ENCODE results near the gene DYSF.
A peak's percentile ranks its signal among the peaks of the same experiment; 100 is the strongest.

DYSF gene

GRCh38 chr2:71668326-71669057, 215.1 kb downstream of the DYSF start:
- no peak for TF ChIP-seq CTCF (IDR thresholded peaks at IDR 0.05; ENCODE audit: low read length, missing control alignments)
- no peak for DNase-seq (ENCODE audit: low read depth)
- H3K4me3 ChIP-seq (replicated peaks; ENCODE audit: low read depth, low read length) = no peak overlapping the region

- no peak for DNase-seq (ENCODE audit: low read depth)
- no peak overlapping the region for H3K4me3 ChIP-seq (replicated peaks; ENCODE audit: low read depth, low read length)
- no peak for TF ChIP-seq CTCF (IDR thresholded peaks at IDR 0.05; ENCODE audit: low read length, missing control alignments)
Measured at GRCh38 chr2:71669058-71669456, 215.7 kb downstream of the DYSF start.

- TF ChIP-seq CTCF (IDR thresholded peaks at IDR 0.05; ENCODE audit: low read length, missing control alignments) = no peak
- no peak overlapping the region for H3K4me3 ChIP-seq (replicated peaks; ENCODE audit: low read depth, low read length)
- DNase-seq (ENCODE audit: low read depth) = no peak
Measured at GRCh38 chr2:71669628-71670429, 216.5 kb downstream of the DYSF start.

GRCh38 chr2:71670430-71670795, 217.1 kb downstream of the DYSF start:
- no peak overlapping the region for H3K4me3 ChIP-seq (replicated peaks; ENCODE audit: low read depth, low read length)
- DNase-seq (ENCODE audit: low read depth) = no peak
- TF ChIP-seq CTCF (IDR thresholded peaks at IDR 0.05; ENCODE audit: low read length, missing control alignments) = no peak

- DNase-seq (ENCODE audit: low read depth) = no peak
- TF ChIP-seq CTCF (IDR thresholded peaks at IDR 0.05; ENCODE audit: low read length, missing control alignments) = no peak
- H3K4me3 ChIP-seq (replicated peaks; ENCODE audit: low read depth, low read length) = no peak overlapping the region
Measured at GRCh38 chr2:71671203-71671854, 218.0 kb downstream of the DYSF start.

- no peak overlapping the region for H3K4me3 ChIP-seq (replicated peaks; ENCODE audit: low read depth, low read length)
- TF ChIP-seq CTCF (IDR thresholded peaks at IDR 0.05; ENCODE audit: low read length, missing control alignments) = peak; percentile 1
- DNase-seq (ENCODE audit: low read depth) = no peak
Measured at GRCh38 chr2:71671895-71672825, 218.8 kb downstream of the DYSF start.
